Stimulated activated CD8-positive, alpha-beta memory T cell treated with anti-CD3 and anti-CD28 coated beads, Interleukin-2, amount 100 ng/mL, for 1 hour (primary cell): ENCODE data around the gene CBX8.

Experiments used
- DNase-seq, 2 donors: peaks; one replicate each; pipeline ENCODE4 v3.0.0-alpha.2; 2020; ENCODE audit warnings: low read depth in 2 of 2

The CBX8 gene

DNA sequence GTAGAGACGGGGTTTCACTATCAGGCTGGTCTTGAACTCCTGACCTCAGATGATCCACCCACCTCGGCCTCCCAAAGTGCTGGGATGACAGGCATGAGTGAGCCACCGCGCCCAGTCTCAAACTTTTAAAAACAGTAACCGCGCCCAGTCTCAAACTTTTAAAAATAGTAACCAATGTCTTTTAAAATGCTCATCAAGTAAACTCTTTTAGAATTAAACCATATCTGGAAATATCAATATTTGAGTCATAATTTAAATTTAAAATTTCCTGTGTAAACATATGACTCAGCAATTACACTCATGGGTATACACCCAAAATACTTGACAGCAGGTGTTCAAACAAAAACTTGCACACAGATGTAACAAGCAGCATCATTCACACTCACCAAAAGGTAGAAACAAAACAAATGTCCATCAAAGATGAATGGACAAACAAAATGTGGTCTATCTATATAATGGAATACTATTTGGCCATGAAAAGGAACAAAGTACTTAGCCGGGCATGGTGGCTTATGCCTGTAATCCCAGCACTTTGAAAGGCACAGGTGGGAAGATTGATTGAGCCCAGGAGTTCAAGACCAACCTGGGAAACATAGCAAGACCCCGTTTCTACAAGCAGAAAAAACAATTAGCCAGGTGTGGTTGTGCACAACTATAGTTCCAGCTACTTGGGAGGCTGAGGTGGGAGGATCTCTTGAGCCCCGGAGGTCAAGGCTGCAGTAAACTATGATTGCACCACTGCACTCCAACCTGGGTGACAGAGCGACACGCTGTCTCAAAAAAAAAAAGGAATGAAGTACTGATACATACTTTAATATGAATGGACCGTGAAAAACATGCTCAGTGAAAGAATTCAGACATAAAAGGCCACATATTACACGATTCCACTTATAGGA is 46.0 kb downstream of the CBX8 start:
- no peak for DNase-seq

DNA sequence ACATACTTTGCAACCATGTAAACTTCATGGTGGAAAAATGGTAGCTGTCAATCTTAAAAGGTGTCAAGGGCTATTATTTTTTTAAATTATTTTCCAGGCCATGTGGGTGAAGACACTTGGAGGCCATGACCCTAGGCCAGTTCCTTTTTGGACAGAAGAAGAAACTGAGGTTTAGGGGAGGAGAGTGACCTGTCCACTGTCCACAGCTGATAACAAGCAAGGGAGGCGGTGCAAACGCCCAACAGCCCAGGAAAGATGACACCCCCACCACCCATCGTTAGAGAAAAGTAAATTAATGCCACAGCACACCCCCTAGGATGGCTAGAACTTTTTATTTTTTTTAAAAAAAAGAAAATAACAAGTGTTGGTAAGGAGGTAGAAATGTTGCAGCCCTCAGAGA is 46.9 kb downstream of the CBX8 start:
- no peak for DNase-seq

DNA sequence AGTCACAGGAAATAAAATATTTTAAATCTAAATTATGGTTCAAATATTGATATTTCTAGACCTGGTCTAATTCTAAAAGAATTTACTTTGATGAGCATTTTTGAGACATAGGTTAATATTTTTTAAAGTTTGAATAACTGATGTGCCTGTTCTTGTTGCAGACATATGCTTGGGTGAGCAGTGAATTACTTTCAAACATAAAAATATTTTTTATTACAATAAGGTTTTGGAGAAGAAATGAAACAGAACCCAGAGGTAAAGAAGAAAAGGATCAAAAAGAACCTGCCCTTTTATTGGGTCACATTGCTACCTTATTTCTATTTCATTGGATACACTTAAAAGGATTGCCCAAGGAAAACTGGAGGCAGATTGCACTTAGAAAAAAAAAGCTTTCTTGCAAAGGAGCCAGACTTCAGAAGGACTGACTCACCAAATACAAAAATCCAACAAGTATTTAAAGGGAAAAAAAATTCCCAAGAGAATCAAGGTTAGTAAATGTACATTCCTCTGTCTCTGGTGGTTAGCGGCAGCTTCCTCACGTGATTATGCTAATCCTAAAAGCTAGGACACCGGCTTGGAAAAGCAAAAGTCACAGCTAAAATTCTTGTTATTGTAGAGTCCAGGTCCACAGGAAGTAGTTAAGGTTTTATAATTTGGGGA is 47.6 kb downstream of the CBX8 start:
- no peak for DNase-seq

DNA sequence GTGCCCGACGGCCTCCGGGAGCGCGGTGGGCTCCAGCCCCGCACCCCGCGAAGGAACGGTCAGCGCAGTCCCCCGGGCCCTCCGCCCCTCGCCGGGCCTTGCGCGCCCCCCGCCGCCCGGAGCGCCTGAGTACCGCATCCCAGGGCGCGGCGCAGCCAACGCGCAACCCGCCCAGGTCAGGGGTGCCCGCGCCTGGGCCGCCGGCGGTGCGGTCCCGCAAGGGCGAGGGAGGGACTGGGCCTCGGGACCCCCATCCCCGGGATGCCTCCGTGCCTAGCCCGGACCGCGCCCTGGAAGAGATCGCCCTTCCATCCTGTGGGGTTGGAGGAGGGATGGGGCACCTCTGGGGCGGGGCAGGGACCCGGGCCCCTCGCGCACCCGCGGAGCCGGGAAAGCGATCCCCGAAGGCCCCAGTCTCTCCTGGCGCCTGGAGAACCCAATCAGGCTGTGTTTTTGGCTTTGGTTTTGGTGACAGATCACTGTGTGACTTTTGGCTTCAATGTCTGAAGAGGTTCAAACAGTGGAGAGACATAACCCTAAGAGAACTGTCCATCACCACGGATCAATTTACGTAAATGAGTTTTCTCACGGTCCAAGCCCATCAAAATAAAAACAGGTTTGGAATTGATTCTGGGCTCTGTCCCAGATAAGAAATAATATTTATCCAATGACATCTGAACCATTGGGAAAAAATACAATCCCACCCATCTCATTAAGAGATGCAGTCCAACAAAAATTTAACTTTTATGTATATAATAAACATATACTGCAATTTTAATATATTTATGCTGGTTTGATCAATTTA is 48.4 kb downstream of the CBX8 start:
- no peak for DNase-seq

DNA sequence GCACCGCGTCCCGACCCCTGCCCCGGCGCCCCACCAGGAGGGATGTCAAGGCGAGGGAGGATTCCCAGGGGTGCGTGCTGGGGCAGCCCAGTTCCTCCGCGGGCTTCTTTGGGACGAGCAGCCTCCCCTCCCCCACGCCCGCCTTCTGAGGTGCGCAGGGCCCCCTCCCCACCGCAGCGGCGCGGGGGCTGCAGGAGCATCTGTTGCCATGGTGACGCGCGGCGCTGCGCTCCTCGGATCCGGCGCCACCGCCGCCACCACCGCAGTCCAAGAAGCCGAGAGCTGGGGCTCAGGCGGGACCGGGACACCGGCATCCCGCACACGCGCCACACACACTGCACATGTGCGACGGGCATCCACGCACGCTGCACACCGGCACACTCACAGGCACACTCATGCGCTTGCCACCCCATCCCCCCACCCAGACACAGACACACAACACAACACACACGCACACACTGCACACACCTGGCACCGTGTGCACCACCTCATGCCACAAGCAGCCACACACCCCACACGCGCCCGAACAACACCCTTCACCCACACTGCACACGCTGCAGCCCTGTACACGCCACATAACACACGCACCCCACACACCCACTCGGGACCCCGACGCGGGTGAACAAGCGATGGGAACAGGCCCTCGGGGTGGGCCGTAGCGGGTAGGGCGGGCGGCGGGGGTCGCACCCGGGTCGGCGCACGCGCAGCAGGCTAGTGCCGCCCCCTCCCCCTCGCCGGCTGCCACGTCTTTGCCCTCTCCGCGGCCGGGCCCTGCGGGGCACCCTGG is 49.2 kb downstream of the CBX8 start:
- no peak for DNase-seq

DNA sequence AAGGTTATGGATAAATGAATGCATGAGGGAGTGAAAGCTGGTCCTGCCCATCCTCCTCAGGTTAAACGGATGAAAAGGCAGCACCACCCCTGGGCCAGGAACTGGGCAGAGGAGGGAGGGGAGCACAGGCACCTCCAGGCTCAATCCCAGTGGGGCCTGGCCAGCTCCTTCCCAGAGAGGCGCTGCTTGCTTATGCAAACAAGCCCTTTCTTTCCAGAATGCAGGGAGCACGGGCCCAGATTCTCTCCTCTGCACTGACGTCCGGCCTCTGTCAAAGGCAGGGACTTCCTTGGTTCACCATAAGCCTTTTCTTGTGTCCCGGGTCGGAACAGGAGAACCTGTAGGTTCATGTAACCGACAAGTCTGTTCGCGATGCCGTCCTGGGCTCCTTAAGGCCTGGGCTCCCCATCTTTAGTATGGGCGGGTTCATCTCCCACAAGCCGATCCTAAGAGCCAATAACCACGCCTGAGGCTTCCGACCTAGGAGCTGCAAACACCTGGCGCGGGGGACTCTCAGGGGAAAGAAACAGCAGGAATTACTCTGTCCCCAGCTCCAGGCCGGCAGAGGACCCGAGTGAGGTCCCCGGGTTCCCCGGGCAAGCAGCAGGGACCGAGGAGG is 49.9 kb downstream of the CBX8 start:
- no peak for DNase-seq

DNA sequence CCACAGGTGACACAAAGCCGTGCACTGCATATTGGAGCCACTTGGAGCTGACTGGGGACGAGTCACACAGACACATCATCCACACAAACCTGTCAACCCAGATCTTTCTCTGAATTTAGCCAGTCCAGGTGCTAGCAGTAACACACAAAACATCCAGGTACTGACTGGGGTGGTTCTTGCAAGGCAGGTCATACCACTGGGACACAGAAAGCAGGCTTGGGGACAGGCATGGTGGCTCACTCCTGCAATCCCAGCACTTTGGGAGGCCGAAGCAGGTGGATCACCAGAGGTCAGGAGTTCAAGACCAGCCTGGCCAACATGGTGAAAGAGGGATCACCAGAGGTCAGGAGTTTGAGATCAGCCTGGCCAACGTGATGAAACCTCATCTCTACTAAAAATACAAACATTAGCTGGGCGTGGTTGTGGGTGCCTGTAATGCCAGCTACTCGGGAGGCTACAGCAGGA is 51.2 kb downstream of the CBX8 start:
- no peak for DNase-seq

DNA sequence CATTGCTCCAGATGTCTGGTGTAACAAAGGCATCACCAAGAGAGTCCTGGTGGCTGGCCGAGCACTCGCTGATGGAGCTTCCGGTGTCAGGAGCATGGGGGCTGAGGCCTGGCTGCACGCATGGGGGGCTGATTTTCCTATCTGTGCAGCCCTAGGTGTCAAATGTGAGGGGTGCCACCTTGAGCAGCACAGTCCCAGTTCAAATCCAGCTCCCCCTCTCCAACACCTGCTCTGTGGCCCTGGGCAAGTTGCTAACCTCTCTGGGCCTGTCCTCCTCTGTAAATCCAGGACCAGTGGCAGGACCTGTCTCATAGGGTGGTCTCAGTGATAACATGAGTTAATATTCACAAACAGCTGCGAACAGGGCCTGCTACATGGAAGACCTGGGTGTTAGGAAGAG is 53.3 kb downstream of the CBX8 start:
- no peak for DNase-seq

DNA sequence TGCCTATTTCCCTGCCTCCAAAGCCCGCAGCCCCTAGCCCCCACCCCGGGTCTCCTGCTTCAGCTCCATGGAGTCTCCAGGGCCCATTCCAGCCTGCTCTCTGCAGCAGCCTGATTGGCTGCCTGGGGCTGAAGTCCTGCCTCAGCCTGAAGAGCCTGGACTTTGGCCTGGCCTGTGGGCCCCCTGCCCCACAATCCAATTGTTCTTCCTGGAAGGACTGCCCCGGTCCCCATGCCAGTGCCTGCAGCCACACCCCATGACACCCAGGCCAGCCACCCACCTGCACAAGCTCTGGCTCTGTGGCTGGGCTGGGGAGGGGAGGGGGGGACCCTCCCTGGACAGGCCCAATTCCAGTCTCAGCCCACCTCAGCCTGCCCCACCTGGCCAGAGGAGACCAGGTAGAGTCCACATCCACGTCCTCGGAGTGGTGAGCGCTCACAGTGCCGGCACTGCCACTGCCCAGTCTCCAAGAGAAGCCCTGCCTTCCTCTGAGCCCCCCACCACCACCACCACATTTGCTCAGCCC is 53.9 kb downstream of the CBX8 start:
- no peak for DNase-seq

DNA sequence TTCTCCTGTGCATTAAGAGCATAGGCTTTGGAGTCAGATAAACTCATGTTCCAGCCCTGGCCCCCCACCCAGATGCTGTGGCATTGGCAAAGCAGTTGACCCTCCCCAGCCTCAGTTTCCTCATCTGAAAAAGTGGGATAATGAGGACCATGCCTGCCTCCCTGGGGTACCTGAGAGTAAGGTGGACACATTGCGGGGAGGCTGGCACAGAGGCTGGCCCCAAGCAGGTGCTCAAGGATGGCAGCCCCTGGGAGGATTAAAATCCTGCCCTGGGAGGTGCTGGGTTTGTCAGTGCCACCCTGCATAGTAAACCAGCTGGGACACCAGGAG is 54.3 kb downstream of the CBX8 start:
- no peak for DNase-seq
